ENCODE measurements around the gene HHIPL1.

DNA sequence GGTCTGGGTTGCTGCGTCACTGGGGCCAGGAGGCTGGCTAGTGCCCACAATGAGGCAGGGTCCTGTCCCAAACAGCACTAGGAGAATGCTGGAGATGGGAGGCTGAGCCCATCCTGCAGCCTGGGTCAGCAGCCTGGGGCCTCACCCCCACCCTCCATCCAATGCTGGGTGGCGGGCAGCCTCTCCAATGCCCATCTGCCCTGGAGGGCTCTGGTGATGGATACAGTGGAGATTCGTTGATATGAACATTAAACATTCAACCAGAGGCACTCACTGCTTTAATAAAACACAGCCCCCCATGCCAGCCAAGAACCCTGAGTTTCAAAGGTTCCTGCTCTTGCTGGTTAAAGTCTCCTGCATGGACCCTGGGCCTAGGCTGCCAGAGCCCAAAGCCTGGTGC lies 19.5 kb upstream of the HHIPL1 start:
- TF ChIP-seq, protein P1, sequence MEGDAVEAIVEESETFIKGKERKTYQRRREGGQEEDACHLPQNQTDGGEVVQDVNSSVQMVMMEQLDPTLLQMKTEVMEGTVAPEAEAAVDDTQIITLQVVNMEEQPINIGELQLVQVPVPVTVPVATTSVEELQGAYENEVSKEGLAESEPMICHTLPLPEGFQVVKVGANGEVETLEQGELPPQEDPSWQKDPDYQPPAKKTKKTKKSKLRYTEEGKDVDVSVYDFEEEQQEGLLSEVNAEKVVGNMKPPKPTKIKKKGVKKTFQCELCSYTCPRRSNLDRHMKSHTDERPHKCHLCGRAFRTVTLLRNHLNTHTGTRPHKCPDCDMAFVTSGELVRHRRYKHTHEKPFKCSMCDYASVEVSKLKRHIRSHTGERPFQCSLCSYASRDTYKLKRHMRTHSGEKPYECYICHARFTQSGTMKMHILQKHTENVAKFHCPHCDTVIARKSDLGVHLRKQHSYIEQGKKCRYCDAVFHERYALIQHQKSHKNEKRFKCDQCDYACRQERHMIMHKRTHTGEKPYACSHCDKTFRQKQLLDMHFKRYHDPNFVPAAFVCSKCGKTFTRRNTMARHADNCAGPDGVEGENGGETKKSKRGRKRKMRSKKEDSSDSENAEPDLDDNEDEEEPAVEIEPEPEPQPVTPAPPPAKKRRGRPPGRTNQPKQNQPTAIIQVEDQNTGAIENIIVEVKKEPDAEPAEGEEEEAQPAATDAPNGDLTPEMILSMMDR (IDR thresholded peaks at IDR 0.05; ENCODE audit: insufficient read depth, low read depth, low read length): no peak
- no peak for TF ChIP-seq EZH2 (IDR thresholded peaks at IDR 0.05; ENCODE audit: insufficient read depth, low read length)
